ENCODE results near the gene DISP2.

Gene DISP2

DNA sequence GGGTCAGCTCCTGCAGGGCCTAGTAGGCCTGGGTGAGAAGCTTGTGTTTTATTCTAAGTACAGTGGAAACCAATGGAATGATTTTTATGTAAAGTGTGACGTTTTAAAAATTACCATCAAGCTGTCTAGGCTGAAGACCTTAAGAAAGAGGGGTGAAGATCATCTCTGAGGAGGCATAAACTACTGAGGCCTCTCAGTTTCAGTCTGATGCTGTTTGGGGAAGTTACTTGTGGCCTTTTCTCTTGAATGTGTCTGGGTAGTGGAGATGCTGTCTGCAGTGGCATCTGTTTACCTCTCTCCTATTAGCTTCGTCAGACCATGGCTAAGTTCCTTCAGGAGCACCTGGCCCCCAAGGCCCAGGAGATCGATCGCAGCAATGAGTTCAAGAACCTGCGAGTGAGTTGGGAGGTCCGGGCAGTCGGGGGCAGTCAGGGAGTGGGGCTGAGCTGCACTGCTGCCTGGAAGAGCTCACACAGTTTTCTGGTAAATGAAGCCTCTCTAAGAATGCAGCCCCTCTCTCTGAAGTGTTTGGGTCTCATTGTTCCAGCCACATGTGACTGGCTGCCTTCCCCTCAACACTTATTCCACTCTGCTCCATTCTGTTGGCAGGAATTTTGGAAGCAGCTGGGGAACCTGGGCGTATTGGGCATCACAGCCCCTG, 49.4 kb downstream of the DISP2 start:
- H3K27ac ChIP-seq (ENCODE audit: low read length), result no peak overlapping the region
- peaks cover 0 to 22% of the 10 kb centered on the region in 2 donors for H3K4me1 ChIP-seq (ENCODE audit: control insufficient read depth in 1 of 2, insufficient read depth in 2 of 2, low read length in 2 of 2)
- no peaks in the 10 kb centered on the region for H3K27me3 ChIP-seq (ENCODE audit: low read depth, low read length)
- no peak overlapping the region for H3K4me3 ChIP-seq (ENCODE audit: low read depth in 1 of 2, low read length in 2 of 2)
- no peaks in the 10 kb centered on the region for H3K9me3 ChIP-seq (ENCODE audit: control insufficient read depth in 1 of 2, low read length in 2 of 2)
- H3K36me3 ChIP-seq (ENCODE audit: control insufficient read depth in 1 of 2, insufficient read depth in 2 of 2, low read length in 2 of 2), result peaks cover 23 to 36% of the 10 kb centered on the region in 2 donors

DNA sequence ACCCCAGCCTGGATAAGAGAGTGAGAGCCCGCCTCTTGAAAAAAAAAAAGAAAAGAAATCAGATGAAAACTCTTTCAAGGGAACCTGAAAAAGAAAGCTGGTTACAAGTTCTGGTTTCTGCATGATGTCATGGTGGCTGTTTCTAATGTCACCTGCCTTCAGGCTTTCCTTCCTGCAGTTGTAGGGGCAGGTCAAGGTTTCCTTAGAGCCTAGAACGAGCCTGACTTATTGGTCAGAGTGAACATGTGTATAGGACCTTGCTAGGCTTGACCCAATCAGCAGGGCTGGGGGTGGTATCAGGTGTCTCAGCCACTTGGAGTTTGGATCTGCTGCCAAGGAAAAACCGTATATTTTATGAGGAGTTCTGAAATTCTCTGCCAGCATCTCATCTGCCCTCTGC, 51.3 kb downstream of the DISP2 start:
- Histone ChIP-seq H3K4me1 (ENCODE audit: control insufficient read depth in 1 of 2, insufficient read depth in 2 of 2, low read length in 2 of 2) (peaks cover 0 to 22% of the 10 kb centered on the region in 2 donors), H3K9me3 (ENCODE audit: control insufficient read depth in 1 of 2, low read length in 2 of 2) (no peaks in the 10 kb centered on the region), H3K4me3 (ENCODE audit: low read depth in 1 of 2, low read length in 2 of 2) (no peak overlapping the region), H3K27ac (ENCODE audit: low read length) (no peak overlapping the region), H3K36me3 (ENCODE audit: control insufficient read depth in 1 of 2, insufficient read depth in 2 of 2, low read length in 2 of 2) (peaks cover 35 to 54% of the 10 kb centered on the region in 2 donors), H3K27me3 (ENCODE audit: low read depth, low read length) (no peaks in the 10 kb centered on the region)

DNA sequence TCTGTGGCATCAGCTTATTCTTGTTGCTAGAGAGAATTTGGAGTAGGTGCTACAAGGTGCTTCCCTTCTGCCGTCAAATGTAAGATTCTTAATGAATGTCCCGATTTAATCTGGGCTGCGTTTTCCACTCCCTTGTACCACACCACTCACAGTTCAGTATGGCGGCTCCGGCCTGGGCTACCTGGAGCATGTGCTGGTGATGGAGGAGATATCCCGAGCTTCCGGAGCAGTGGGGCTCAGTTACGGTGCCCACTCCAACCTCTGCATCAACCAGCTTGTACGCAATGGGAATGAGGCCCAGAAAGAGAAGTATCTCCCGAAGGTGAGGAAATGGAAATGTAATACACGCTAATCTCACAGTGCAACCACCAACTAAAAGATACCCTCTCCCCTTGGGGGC, 52.5 kb downstream of the DISP2 start:
- Histone ChIP-seq H3K27me3 (ENCODE audit: low read depth, low read length) (no peaks in the 10 kb centered on the region), H3K9me3 (ENCODE audit: control insufficient read depth in 1 of 2, low read length in 2 of 2) (no peaks in the 10 kb centered on the region), H3K36me3 (ENCODE audit: control insufficient read depth in 1 of 2, insufficient read depth in 2 of 2, low read length in 2 of 2) (peaks cover 46 to 65% of the 10 kb centered on the region in 2 donors), H3K4me1 (ENCODE audit: control insufficient read depth in 1 of 2, insufficient read depth in 2 of 2, low read length in 2 of 2) (peaks cover 0 to 14% of the 10 kb centered on the region in 2 donors), H3K4me3 (ENCODE audit: low read depth in 1 of 2, low read length in 2 of 2) (no peak overlapping the region), H3K27ac (ENCODE audit: low read length) (no peak overlapping the region)

DNA sequence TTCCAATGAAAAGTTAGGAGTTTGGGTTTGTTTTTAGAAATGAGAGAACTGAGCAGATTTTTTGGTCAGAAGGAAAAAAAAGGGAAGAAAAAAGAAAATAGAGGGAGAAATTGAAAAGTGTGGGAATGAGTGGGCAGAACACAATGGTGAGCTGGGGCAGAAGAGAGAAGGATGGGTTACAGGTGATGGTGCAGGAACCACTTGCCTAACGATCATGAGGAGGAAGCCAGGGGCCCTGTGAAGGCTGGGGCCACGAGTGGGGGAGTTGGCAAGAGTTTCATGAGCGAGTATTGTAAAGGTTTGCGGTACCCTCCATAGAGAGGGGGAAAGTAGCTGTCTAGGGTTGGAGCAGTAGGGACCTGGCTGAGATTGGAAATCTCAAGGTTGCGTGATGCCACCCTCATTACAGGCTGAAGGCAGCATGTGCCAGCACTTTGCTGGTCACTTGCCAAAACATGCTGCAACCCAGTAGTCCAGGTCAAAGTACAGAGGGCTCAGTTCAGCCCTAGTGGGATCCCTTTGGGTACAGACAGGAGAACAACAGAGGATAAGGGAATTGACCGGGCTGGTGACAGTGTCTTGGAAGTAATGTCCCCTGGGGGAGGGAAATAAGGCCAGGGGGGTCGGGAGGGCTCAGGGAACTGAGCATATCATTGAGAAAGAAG, 54.2 kb downstream of the DISP2 start:
- Histone ChIP-seq H3K27me3 (ENCODE audit: low read depth, low read length) (no peaks in the 10 kb centered on the region), H3K27ac (ENCODE audit: low read length) (no peak overlapping the region), H3K4me3 (ENCODE audit: low read depth in 1 of 2, low read length in 2 of 2) (no peak overlapping the region), H3K9me3 (ENCODE audit: control insufficient read depth in 1 of 2, low read length in 2 of 2) (no peaks in the 10 kb centered on the region), H3K4me1 (ENCODE audit: control insufficient read depth in 1 of 2, insufficient read depth in 2 of 2, low read length in 2 of 2) (peaks cover 0 to under 1% of the 10 kb centered on the region in 2 donors), H3K36me3 (ENCODE audit: control insufficient read depth in 1 of 2, insufficient read depth in 2 of 2, low read length in 2 of 2) (peaks cover 48 to 78% of the 10 kb centered on the region in 2 donors)

DNA sequence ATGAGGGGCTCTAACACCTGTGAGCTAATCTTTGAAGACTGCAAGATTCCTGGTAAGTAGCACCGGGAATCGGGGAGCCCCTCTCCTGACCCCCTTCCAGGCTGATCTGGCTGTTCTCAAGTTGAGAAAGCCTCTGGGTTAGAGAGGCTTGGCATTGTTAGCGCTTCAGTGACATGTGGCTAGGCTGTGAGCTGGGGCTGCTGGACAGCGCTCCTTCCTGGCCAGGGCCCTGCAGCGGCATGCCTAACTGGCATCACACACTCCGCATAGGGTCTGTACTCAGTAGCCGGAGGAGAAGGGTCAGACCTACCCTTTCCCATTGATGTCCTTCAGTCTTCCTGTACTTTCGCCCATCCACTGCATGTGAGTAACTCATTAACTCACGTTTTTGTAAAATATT, 55.0 kb downstream of the DISP2 start:
- no peaks in the 10 kb centered on the region for H3K9me3 ChIP-seq (ENCODE audit: control insufficient read depth in 1 of 2, low read length in 2 of 2)
- no peak overlapping the region for H3K27ac ChIP-seq (ENCODE audit: low read length)
- no peaks in the 10 kb centered on the region for H3K4me1 ChIP-seq (ENCODE audit: control insufficient read depth in 1 of 2, insufficient read depth in 2 of 2, low read length in 2 of 2)
- H3K36me3 ChIP-seq (ENCODE audit: control insufficient read depth in 1 of 2, insufficient read depth in 2 of 2, low read length in 2 of 2), result peaks cover 48 to 79% of the 10 kb centered on the region in 2 donors
- H3K4me3 ChIP-seq (ENCODE audit: low read depth in 1 of 2, low read length in 2 of 2), result no peak overlapping the region
- H3K27me3 ChIP-seq (ENCODE audit: low read depth, low read length), result no peaks in the 10 kb centered on the region

DNA sequence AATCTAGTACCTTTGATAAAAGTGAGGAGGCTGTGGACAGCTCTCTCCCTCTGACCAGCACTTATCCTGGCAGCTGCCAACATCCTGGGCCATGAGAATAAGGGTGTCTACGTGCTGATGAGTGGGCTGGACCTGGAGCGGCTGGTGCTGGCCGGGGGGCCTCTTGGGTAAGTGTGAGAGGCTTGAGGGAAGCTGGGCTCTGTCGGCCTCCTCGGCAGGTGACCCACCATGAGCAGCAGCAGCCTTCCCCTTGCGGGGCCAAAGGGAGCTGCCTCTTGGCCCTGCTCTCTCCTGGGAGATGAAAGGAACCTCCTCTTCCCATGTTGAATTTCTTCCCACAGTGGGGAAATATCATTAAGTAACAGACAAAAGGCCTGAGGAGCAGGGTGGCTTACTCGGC, 56.8 kb downstream of the DISP2 start:
- Histone ChIP-seq H3K27ac (ENCODE audit: low read length) (no peak overlapping the region), H3K36me3 (ENCODE audit: control insufficient read depth in 1 of 2, insufficient read depth in 2 of 2, low read length in 2 of 2) (peaks cover 48 to 79% of the 10 kb centered on the region in 2 donors), H3K4me3 (ENCODE audit: low read depth in 1 of 2, low read length in 2 of 2) (no peak overlapping the region), H3K9me3 (ENCODE audit: control insufficient read depth in 1 of 2, low read length in 2 of 2) (no peaks in the 10 kb centered on the region), H3K4me1 (ENCODE audit: control insufficient read depth in 1 of 2, insufficient read depth in 2 of 2, low read length in 2 of 2) (no peaks in the 10 kb centered on the region), H3K27me3 (ENCODE audit: low read depth, low read length) (no peaks in the 10 kb centered on the region)

DNA sequence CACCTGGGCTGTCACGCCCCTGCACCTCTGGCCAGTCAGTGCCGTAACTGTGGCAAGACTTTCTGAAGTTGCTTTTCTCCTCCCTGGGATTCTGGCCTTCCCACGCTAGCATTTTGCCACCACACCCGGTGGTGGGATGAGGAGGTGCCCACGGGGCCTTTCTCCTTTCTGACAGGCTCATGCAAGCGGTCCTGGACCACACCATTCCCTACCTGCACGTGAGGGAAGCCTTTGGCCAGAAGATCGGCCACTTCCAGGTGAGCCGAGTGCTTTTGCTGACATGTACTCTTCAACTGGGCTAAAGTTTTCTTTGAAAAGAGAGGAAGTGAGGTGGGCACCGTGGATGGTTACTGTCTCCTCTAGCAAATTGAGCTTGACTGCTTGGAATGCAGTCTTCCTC, 57.2 kb downstream of the DISP2 start:
- Histone ChIP-seq H3K4me1 (ENCODE audit: control insufficient read depth in 1 of 2, insufficient read depth in 2 of 2, low read length in 2 of 2) (no peaks in the 10 kb centered on the region), H3K36me3 (ENCODE audit: control insufficient read depth in 1 of 2, insufficient read depth in 2 of 2, low read length in 2 of 2) (peaks cover 45 to 77% of the 10 kb centered on the region in 2 donors), H3K4me3 (ENCODE audit: low read depth in 1 of 2, low read length in 2 of 2) (no peak overlapping the region), H3K27ac (ENCODE audit: low read length) (no peak overlapping the region), H3K27me3 (ENCODE audit: low read depth, low read length) (no peaks in the 10 kb centered on the region), H3K9me3 (ENCODE audit: control insufficient read depth in 1 of 2, low read length in 2 of 2) (no peaks in the 10 kb centered on the region)

DNA sequence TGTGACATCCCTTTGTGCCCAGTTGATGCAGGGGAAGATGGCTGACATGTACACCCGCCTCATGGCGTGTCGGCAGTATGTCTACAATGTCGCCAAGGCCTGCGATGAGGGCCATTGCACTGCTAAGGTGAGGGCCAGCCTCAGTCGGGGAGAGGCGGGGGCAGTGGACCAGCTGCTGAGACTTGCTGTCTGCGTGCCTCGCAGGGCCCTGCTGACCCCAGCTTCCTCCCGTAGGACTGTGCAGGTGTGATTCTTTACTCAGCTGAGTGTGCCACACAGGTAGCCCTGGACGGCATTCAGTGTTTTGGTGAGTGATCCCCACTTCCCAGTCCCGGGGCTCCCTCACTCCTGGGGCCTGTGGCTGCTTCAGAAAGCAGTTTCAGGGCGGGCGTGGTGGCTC, 58.0 kb downstream of the DISP2 start:
- peaks cover 37 to 69% of the 10 kb centered on the region in 2 donors for H3K36me3 ChIP-seq (ENCODE audit: control insufficient read depth in 1 of 2, insufficient read depth in 2 of 2, low read length in 2 of 2)
- no peaks in the 10 kb centered on the region for H3K27me3 ChIP-seq (ENCODE audit: low read depth, low read length)
- no peak overlapping the region for H3K27ac ChIP-seq (ENCODE audit: low read length)
- H3K9me3 ChIP-seq (ENCODE audit: control insufficient read depth in 1 of 2, low read length in 2 of 2), result no peaks in the 10 kb centered on the region
- no peak overlapping the region for H3K4me3 ChIP-seq (ENCODE audit: low read depth in 1 of 2, low read length in 2 of 2)
- no peaks in the 10 kb centered on the region for H3K4me1 ChIP-seq (ENCODE audit: control insufficient read depth in 1 of 2, insufficient read depth in 2 of 2, low read length in 2 of 2)

DNA sequence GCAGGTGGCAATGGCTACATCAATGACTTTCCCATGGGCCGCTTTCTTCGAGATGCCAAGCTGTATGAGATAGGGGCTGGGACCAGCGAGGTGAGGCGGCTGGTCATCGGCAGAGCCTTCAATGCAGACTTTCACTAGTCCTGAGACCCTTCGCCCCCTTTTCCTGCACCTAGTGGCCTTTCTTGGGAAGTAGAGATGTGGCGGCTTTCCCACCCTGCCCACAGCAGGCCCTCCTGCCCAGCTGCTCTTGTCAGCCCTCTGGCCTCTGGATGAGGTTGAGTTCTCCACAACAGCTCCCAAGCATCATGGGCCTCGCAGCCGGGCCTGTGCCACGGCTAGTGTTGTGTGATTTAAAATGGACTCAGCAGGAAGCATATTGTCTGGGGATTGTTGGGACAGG, 60.1 kb downstream of the DISP2 start:
- Histone ChIP-seq H3K27me3 (ENCODE audit: low read depth, low read length) (no peaks in the 10 kb centered on the region), H3K9me3 (ENCODE audit: control insufficient read depth in 1 of 2, low read length in 2 of 2) (no peaks in the 10 kb centered on the region), H3K4me1 (ENCODE audit: control insufficient read depth in 1 of 2, insufficient read depth in 2 of 2, low read length in 2 of 2) (peaks cover 0 to 8% of the 10 kb centered on the region in 2 donors), H3K4me3 (ENCODE audit: low read depth in 1 of 2, low read length in 2 of 2) (no peak overlapping the region), H3K36me3 (ENCODE audit: control insufficient read depth in 1 of 2, insufficient read depth in 2 of 2, low read length in 2 of 2) (peaks cover 18 to 49% of the 10 kb centered on the region in 2 donors), H3K27ac (ENCODE audit: low read length) (no peak overlapping the region)

DNA sequence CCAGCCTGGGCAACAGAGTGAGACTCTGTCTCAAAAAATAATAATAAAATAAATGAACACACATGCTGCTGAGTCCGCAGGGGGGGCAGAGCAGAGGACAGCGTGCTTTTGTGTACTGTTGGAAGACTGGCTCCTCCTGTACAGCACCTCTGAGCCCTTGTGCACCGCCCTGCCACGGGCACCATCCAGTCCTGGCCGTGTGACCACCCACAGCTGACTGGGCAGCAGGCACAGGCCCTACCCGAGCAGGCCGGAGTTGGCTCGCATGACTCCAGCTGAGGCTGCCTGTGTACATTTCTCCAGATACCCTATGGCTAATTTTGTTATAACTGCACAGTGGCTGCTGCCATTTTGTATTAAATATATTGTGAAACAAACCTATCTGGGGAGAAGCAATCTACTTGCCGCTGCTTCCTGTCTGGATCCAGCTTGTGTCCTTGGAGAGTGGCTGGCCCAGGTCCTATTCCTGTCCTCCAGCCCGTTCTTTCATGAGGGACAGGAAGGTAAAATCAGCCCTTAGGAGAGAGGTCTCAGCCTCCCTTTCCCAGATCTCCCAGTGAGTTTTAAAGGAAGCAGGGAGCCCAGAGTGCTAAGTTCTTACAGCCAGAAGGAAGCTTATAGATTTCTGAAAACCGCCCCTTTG, 62.2 kb downstream of the DISP2 start:
- Histone ChIP-seq H3K27ac (ENCODE audit: low read length) (no peak overlapping the region), H3K4me3 (ENCODE audit: low read depth in 1 of 2, low read length in 2 of 2) (no peak overlapping the region), H3K9me3 (ENCODE audit: control insufficient read depth in 1 of 2, low read length in 2 of 2) (no peaks in the 10 kb centered on the region)

DNA sequence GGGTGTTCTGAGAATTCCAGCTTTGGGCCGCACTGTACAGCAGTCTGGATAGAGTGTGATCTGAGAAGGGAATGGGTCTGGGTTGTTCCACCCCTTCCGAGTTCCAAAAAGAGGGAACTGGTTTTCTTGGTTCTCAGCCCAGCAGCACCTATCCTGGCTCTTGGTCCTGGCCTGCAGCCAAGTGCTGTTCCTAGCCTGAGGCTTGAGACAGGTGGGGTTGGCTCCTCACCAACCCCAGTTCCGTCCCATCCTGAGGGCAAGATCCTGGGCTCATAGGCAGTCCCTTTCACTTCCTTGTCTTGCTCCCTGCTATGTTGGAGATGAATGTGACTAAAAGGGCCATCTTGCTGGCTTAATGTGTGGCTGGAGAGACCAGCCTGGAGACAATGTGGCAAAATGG, 62.8 kb downstream of the DISP2 start:
- no peak overlapping the region for H3K4me3 ChIP-seq (ENCODE audit: low read depth in 1 of 2, low read length in 2 of 2)
- H3K27ac ChIP-seq (ENCODE audit: low read length), result no peak overlapping the region
- H3K4me1 ChIP-seq (ENCODE audit: control insufficient read depth in 1 of 2, insufficient read depth in 2 of 2, low read length in 2 of 2), result peaks cover 0 to 8% of the 10 kb centered on the region in 2 donors
- no peaks in the 10 kb centered on the region for H3K9me3 ChIP-seq (ENCODE audit: control insufficient read depth in 1 of 2, low read length in 2 of 2)
- peaks cover 0 to 23% of the 10 kb centered on the region in 2 donors for H3K36me3 ChIP-seq (ENCODE audit: control insufficient read depth in 1 of 2, insufficient read depth in 2 of 2, low read length in 2 of 2)
- no peaks in the 10 kb centered on the region for H3K27me3 ChIP-seq (ENCODE audit: low read depth, low read length)

More for the DNA sequence above, 62.2 kb downstream of the DISP2 start:
- H3K36me3 ChIP-seq (ENCODE audit: control insufficient read depth in 1 of 2, insufficient read depth in 2 of 2, low read length in 2 of 2), result peaks cover 5 to 29% of the 10 kb centered on the region in 2 donors
- H3K27me3 ChIP-seq (ENCODE audit: low read depth, low read length), result no peaks in the 10 kb centered on the region
- H3K4me1 ChIP-seq (ENCODE audit: control insufficient read depth in 1 of 2, insufficient read depth in 2 of 2, low read length in 2 of 2), result peaks cover 0 to 8% of the 10 kb centered on the region in 2 donors

All from muscle layer of duodenum (tissue), 2 donors.